ENCODE results near the gene DLX4.

DLX4 gene

GRCh38 chr17:49924116-49924515 is 44.9 kb upstream of the DLX4 start:
- no peak for ATAC-seq (ENCODE audit: insufficient read depth, low read depth)
- Histone ChIP-seq H3K4me3 (ENCODE audit: low read depth in 1 of 2, low read length in 2 of 2) (no peak overlapping the region), H4K20me1 (ENCODE audit: insufficient read depth, low read length) (peaks cover 1% of the 10 kb centered on the region; the same call in 1 of the 2 replicates), H3K9me3 (ENCODE audit: insufficient read depth, low read length, severe bottlenecking) (no peaks in the 10 kb centered on the region), H3K4me1 (ENCODE audit: insufficient read depth, low read length) (no peaks in the 10 kb centered on the region), H3K36me3 (ENCODE audit: insufficient read depth, low read length) (no peaks in the 10 kb centered on the region), H3K27me3 (ENCODE audit: insufficient read depth, low read length, poor library complexity) (peaks cover 19% of the 10 kb centered on the region), H3K9ac (ENCODE audit: low read depth, low read length) (no peak overlapping the region), H2AFZ (ENCODE audit: low read depth, low read length) (no peak overlapping the region), H3K79me2 (ENCODE audit: insufficient read depth, low read length) (no peaks in the 10 kb centered on the region), H3K27ac (ENCODE audit: low read length) (no peak overlapping the region), H3K4me2 (ENCODE audit: insufficient read depth, low read length) (no peak overlapping the region)
- no peak for TF ChIP-seq EZH2 (IDR thresholded peaks at IDR 0.05; ENCODE audit: borderline replicate concordance, low read depth, low read length, severe bottlenecking)
- TF ChIP-seq CTCF (IDR thresholded peaks at IDR 0.05; ENCODE audit: borderline replicate concordance, extremely low read depth, low read length, poor library complexity, severe bottlenecking), result no peak
- DNase-seq, result no peak

GRCh38 chr17:49924589-49924988 is 44.4 kb upstream of the DLX4 start:
- Histone ChIP-seq H3K4me1 (ENCODE audit: insufficient read depth, low read length) (no peaks in the 10 kb centered on the region), H3K79me2 (ENCODE audit: insufficient read depth, low read length) (no peaks in the 10 kb centered on the region), H3K36me3 (ENCODE audit: insufficient read depth, low read length) (no peaks in the 10 kb centered on the region), H3K9me3 (ENCODE audit: insufficient read depth, low read length, severe bottlenecking) (no peaks in the 10 kb centered on the region), H3K27me3 (ENCODE audit: insufficient read depth, low read length, poor library complexity) (peaks cover 19% of the 10 kb centered on the region), H3K4me3 (ENCODE audit: low read depth in 1 of 2, low read length in 2 of 2) (no peak overlapping the region), H3K4me2 (ENCODE audit: insufficient read depth, low read length) (no peak overlapping the region), H2AFZ (ENCODE audit: low read depth, low read length) (no peak overlapping the region), H3K27ac (ENCODE audit: low read length) (no peak overlapping the region), H4K20me1 (ENCODE audit: insufficient read depth, low read length) (peaks cover 2% of the 10 kb centered on the region; the same call in 1 of the 2 replicates), H3K9ac (ENCODE audit: low read depth, low read length) (no peak overlapping the region)
- no peak for TF ChIP-seq CTCF (IDR thresholded peaks at IDR 0.05; ENCODE audit: borderline replicate concordance, extremely low read depth, low read length, poor library complexity, severe bottlenecking)
- no peak for TF ChIP-seq EZH2 (IDR thresholded peaks at IDR 0.05; ENCODE audit: borderline replicate concordance, low read depth, low read length, severe bottlenecking)
- DNase-seq, result no peak
- ATAC-seq (ENCODE audit: insufficient read depth, low read depth), result no peak

GRCh38 chr17:49925921-49926320 is 43.1 kb upstream of the DLX4 start:
- Histone ChIP-seq H2AFZ (ENCODE audit: low read depth, low read length) (no peak overlapping the region), H3K4me1 (ENCODE audit: insufficient read depth, low read length) (no peaks in the 10 kb centered on the region), H3K27ac (ENCODE audit: low read length) (no peak overlapping the region), H3K4me3 (ENCODE audit: low read depth in 1 of 2, low read length in 2 of 2) (no peak overlapping the region), H3K4me2 (ENCODE audit: insufficient read depth, low read length) (no peak overlapping the region), H3K27me3 (ENCODE audit: insufficient read depth, low read length, poor library complexity) (peaks cover 20% of the 10 kb centered on the region), H3K9me3 (ENCODE audit: insufficient read depth, low read length, severe bottlenecking) (no peaks in the 10 kb centered on the region), H3K79me2 (ENCODE audit: insufficient read depth, low read length) (no peaks in the 10 kb centered on the region), H3K36me3 (ENCODE audit: insufficient read depth, low read length) (no peaks in the 10 kb centered on the region), H4K20me1 (ENCODE audit: insufficient read depth, low read length) (peaks cover 2% of the 10 kb centered on the region; the same call in 1 of the 2 replicates), H3K9ac (ENCODE audit: low read depth, low read length) (no peak overlapping the region)
- ATAC-seq (ENCODE audit: insufficient read depth, low read depth), result no peak
- no peak for DNase-seq
- TF ChIP-seq CTCF (IDR thresholded peaks at IDR 0.05; ENCODE audit: borderline replicate concordance, extremely low read depth, low read length, poor library complexity, severe bottlenecking), result no peak
- TF ChIP-seq EZH2 (IDR thresholded peaks at IDR 0.05; ENCODE audit: borderline replicate concordance, low read depth, low read length, severe bottlenecking), result no peak

GRCh38 chr17:49926886-49927285 is 42.1 kb upstream of the DLX4 start:
- peaks cover 5% of the 10 kb centered on the region for H4K20me1 ChIP-seq (ENCODE audit: insufficient read depth, low read length)
- no peak overlapping the region for H2AFZ ChIP-seq (ENCODE audit: low read depth, low read length)
- no peak overlapping the region for H3K9ac ChIP-seq (ENCODE audit: low read depth, low read length)
- no peaks in the 10 kb centered on the region for H3K36me3 ChIP-seq (ENCODE audit: insufficient read depth, low read length)
- H3K27ac ChIP-seq (ENCODE audit: low read length), result no peak overlapping the region
- no peaks in the 10 kb centered on the region for H3K79me2 ChIP-seq (ENCODE audit: insufficient read depth, low read length)
- peaks cover 28% of the 10 kb centered on the region for H3K27me3 ChIP-seq (ENCODE audit: insufficient read depth, low read length, poor library complexity)
- DNase-seq, result no peak
- H3K4me2 ChIP-seq (ENCODE audit: insufficient read depth, low read length), result no peak overlapping the region
- no peak overlapping the region for H3K4me3 ChIP-seq (ENCODE audit: low read depth in 1 of 2, low read length in 2 of 2)
- no peaks in the 10 kb centered on the region for H3K9me3 ChIP-seq (ENCODE audit: insufficient read depth, low read length, severe bottlenecking)
- no peak for ATAC-seq (ENCODE audit: insufficient read depth, low read depth)
- no peak for TF ChIP-seq CTCF (IDR thresholded peaks at IDR 0.05; ENCODE audit: borderline replicate concordance, extremely low read depth, low read length, poor library complexity, severe bottlenecking)
- no peak for TF ChIP-seq EZH2 (IDR thresholded peaks at IDR 0.05; ENCODE audit: borderline replicate concordance, low read depth, low read length, severe bottlenecking)
- H3K4me1 ChIP-seq (ENCODE audit: insufficient read depth, low read length), result no peaks in the 10 kb centered on the region
